Peyer's patch (tissue), 4 donors: ENCODE data around the gene PJA2. TPM values are rescaled to one million over a fixed set of nuclear protein-coding genes. Genes with fewer than 3 reads are reported as not detected.
"Not testable (repeated sequence)": the region's sequence is repeated elsewhere in the genome, so short reads cannot be mapped to it uniquely, and the experiment has no call there.

Experiments used
- DNase-seq, 3 donors: peaks; one replicate each; pipeline ENCODE4 v3.0.0-alpha.2; 2017 to 2019
- H3K27ac ChIP-seq, 4 donors: fragments of 200-600 bp; sonication (generic); one replicate each; pipeline ENCODE4 v1.5.1; 2016 to 2019
- H3K27me3 ChIP-seq, 2 donors: fragments of 200-600 bp; sonication (generic); one replicate each; pipeline ENCODE4 v1.5.1; 2019
- H3K36me3 ChIP-seq, 3 donors: fragments of 200-600 bp; sonication (generic); one replicate each; pipeline ENCODE4 v1.5.1; 2016 to 2019
- H3K4me1 ChIP-seq, 4 donors: fragments of 200-600 bp; sonication (generic); one replicate each; pipeline ENCODE4 v1.5.1; 2016 to 2019
- H3K4me3 ChIP-seq, 4 donors: fragments of 200-600 bp; sonication (generic); 1 replicate in 3 of 4; 2 replicates in 1 of 4; pipeline ENCODE4 v1.5.1; 2016 to 2019; ENCODE audit warnings: mild to moderate bottlenecking in 1 of 4
- H3K9me3 ChIP-seq, 4 donors: fragments of 200-600 bp; sonication (generic); one replicate each; pipeline ENCODE4 v1.5.1; 2016 to 2019; ENCODE audit warnings: mild to moderate bottlenecking in 1 of 4
- POLR2A ChIP-seq, 2 donors: fragments of 450-650 bp; IDR thresholded peaks; one replicate each; pipeline ENCODE4 v1.5.1; 2017; ENCODE audit warnings: antibody characterized with exemption in 2 of 2, mild to moderate bottlenecking in 2 of 2, moderate library complexity in 2 of 2
- total RNA-seq, 4 donors: library from RNA; depleted of rRNA; stranded (reverse); fragments of >200 nt; gene quantifications; one replicate each; pipeline ENCODE4 v1.1.0, GENCODE V29; 2016
- TF ChIP-seq, protein P1 (sequence below), 6 experiments: fragments of 450-650 bp in 4 of 6; fragments of 200-600 bp in 2 of 6; sonication (generic) in 1 of 6; IDR thresholded peaks; one replicate each; pipeline ENCODE4 v1.5.1; 2017 to 2019; ENCODE audit warnings: antibody characterized with exemption in 6 of 6, mild to moderate bottlenecking in 3 of 6, moderate library complexity in 1 of 6

The PJA2 gene
- total RNA-seq, 4 donors from 2014 or later = 40.6 to 68.5 (median 51.6) TPM

DNA sequence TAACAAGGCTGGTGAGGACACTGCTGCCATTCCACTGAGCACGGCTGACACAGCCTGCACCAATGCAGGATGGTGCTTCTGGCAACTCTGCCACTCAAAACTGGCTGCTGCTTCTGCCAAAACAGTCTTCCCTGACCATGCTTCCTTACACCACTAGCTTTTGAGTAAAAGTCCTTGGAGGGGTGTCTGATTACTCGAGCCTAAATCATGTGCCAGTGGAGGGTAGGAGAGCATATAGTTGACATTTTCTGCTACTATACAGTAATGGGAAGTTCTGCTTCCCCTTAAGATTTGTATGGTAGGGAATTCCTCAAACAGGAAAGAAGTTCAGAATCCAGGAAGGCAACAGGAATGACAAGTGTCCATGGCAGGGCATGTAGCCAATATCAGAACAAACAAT is 12.2 kb upstream of the PJA2 start:
- TF ChIP-seq, protein P1, sequence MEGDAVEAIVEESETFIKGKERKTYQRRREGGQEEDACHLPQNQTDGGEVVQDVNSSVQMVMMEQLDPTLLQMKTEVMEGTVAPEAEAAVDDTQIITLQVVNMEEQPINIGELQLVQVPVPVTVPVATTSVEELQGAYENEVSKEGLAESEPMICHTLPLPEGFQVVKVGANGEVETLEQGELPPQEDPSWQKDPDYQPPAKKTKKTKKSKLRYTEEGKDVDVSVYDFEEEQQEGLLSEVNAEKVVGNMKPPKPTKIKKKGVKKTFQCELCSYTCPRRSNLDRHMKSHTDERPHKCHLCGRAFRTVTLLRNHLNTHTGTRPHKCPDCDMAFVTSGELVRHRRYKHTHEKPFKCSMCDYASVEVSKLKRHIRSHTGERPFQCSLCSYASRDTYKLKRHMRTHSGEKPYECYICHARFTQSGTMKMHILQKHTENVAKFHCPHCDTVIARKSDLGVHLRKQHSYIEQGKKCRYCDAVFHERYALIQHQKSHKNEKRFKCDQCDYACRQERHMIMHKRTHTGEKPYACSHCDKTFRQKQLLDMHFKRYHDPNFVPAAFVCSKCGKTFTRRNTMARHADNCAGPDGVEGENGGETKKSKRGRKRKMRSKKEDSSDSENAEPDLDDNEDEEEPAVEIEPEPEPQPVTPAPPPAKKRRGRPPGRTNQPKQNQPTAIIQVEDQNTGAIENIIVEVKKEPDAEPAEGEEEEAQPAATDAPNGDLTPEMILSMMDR (IDR thresholded peaks at IDR 0.05) = no peak
- no peak for TF ChIP-seq POLR2A (IDR thresholded peaks at IDR 0.05)
- Histone ChIP-seq H3K36me3 (no peaks in the 10 kb centered on the region), H3K9me3 (no peaks in the 10 kb centered on the region), H3K27ac (no peak overlapping the region), H3K27me3 (no peaks in the 10 kb centered on the region), H3K4me1 (no peaks in the 10 kb centered on the region), H3K4me3 (no peak overlapping the region)
- no peak for DNase-seq

DNA sequence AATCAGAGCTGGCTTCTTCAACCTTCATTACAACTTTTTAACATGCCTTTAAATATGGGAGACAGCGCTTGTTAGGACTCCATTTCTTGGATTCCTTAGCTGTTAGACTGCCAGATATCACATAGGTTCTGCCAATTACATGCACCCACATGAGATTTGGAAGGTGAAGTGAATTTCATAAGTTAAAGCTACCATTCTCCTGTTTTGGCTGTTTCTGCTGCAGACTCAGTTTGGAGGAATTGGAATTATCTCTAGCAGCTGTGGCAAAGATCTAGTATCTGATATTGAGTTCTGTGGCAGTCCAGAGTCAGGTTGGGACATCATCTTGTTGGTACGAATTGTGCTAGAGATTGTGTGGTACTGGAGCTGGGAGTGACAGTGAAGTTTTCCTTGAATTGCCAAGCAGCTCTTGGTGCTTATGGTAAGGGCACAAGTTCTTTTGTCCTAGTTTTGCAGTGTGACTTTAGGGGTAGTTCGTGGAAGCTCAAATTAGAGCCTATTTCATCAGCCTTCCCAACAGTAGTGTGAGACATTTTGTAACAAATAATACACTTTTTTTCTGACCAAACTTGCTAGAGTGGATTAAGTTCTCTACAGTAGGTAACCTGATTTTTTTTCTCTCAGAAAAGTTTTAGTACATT is 9.1 kb upstream of the PJA2 start:
- no peaks in the 10 kb centered on the region for H3K9me3 ChIP-seq
- TF ChIP-seq, protein P1 (IDR thresholded peaks at IDR 0.05) = no peak
- no peak for TF ChIP-seq POLR2A (IDR thresholded peaks at IDR 0.05)
- H3K4me1 ChIP-seq = no peaks in the 10 kb centered on the region
- DNase-seq = no peak
- no peak overlapping the region for H3K27ac ChIP-seq
- H3K36me3 ChIP-seq = no peaks in the 10 kb centered on the region
- no peak overlapping the region for H3K4me3 ChIP-seq
- H3K27me3 ChIP-seq = no peaks in the 10 kb centered on the region

DNA sequence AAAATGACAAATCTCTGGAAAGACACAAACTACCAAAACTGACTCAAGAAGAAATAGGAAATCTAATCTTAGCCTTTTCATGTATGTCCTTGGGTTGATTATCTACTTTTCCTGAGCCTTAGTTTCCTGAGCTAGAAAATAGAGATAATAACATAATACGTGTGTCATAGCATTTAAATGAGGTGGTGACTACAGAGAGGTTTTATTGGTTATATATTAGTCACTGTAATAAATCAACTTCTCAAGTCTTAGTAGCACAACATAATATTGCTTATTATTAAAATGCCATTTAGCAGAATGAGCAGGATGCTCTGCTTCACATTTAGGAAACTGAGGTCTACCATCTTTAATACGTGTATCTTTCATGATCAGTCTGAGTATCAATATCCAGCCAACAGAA is 7.1 kb upstream of the PJA2 start:
- Histone ChIP-seq H3K27me3 (no peaks in the 10 kb centered on the region), H3K36me3 (no peaks in the 10 kb centered on the region), H3K4me1 (peaks cover 0 to 4% (median 0%) of the 10 kb centered on the region in 4 donors), H3K4me3 (no peak overlapping the region), H3K9me3 (no peaks in the 10 kb centered on the region), H3K27ac (no peak overlapping the region)
- DNase-seq = no peak
- TF ChIP-seq POLR2A (IDR thresholded peaks at IDR 0.05) = no peak
- TF ChIP-seq, protein P1 (IDR thresholded peaks at IDR 0.05) = no peak

DNA sequence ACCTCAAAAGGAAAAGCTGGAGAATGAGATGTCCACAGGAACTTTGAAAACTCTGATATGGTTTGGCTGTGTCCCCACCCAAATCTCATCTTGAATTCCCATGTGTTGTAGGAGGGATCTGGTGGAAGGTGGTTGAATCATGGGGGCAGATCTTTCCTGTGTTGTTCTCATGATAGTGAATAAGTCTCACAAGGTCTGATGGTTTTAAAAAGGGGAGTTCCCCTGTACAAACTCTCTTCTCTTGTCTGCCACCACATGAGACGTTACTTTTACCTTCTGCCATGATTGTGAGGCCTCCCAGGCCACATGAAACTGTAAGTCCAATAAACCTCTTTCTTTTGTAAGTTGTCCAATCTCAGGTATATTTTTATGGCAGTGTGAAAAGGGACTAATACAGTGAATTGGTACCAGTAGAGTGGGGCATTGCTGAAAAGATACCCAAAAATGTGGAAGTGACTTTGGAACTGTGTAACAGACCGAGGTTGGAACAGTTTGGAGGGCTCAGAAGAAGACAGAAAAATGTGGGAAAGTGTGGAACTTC is 4.2 kb upstream of the PJA2 start:
- DNase-seq, H3K4me1 ChIP-seq, H3K27ac ChIP-seq, H3K27me3 ChIP-seq, H3K4me3 ChIP-seq, H3K9me3 ChIP-seq, H3K36me3 ChIP-seq: not testable (repeated sequence)

DNA sequence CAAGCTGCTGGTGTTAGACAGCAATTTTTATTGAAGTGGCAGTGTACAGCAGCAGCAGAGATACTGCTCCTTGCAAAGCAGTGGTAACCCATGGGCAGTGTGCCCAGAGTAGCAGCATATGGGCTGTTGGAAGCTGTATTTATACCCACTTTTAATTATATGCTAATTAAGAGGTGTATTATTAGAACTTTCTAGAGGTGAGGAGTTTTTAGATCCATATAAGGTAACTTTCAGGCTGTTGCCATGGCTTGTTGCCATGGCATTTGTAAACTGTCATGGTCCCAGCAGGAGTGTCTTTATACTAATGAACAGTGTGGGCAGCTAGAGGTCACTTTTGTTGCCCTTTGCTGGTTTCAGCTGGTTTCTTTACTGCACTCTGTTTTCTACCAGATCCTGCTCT is 3.7 kb upstream of the PJA2 start:
- TF ChIP-seq, protein P1 (IDR thresholded peaks at IDR 0.05) = no peak
- TF ChIP-seq POLR2A (IDR thresholded peaks at IDR 0.05) = no peak
- no peaks in the 10 kb centered on the region for H3K36me3 ChIP-seq
- no peak overlapping the region for H3K4me3 ChIP-seq
- no peaks in the 10 kb centered on the region for H3K9me3 ChIP-seq
- no peak for DNase-seq
- no peaks in the 10 kb centered on the region for H3K27me3 ChIP-seq
- peaks cover 0 to 5% (median 2%) of the 10 kb centered on the region in 4 donors for H3K4me1 ChIP-seq
- no peak overlapping the region for H3K27ac ChIP-seq

DNA sequence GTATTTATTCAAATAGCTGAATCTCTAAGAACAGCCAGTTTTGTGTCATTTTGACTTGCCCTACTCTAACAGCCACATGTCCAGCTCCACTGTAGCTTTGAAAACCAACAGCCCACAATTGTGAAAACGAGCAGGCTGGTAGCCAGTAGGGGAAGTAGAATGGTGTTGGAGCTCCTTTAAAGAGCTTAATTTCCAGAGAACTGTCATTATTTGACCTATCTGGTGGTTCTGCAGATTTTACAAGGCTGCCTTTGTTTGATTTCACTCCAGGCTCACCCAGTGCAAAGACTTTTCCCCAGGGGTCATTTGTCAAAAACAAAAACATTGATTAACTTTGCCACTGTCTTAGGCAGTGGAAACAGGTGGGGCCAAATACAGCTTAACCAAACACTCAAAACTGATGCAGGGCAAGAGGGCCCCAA is 3.2 kb upstream of the PJA2 start:
- Histone ChIP-seq H3K9me3 (no peaks in the 10 kb centered on the region), H3K4me1 (peaks cover 0 to 5% (median 2%) of the 10 kb centered on the region in 4 donors), H3K4me3 (no peak overlapping the region), H3K36me3 (no peaks in the 10 kb centered on the region), H3K27me3 (no peaks in the 10 kb centered on the region), H3K27ac (no peak overlapping the region)
- TF ChIP-seq POLR2A (IDR thresholded peaks at IDR 0.05) = no peak
- TF ChIP-seq, protein P1 (IDR thresholded peaks at IDR 0.05) = no peak
- DNase-seq = no peak
